ENCODE data around the gene WDR91. TPM values are rescaled to one million over a fixed set of nuclear protein-coding genes. Genes with fewer than 3 reads are reported as not detected.

The WDR91 gene
- total and polyA plus RNA-seq, 2 donors (not counting 1 experiment from before 2014, with no cell fraction given) = 26.7 to 40.7 TPM

- ATAC-seq (ENCODE audit: low read depth) (no peak), DNase-seq (no peak)
- Histone ChIP-seq H3K4me3 (ENCODE audit: control extremely low read depth in 1 of 5, extremely low read depth in 1 of 5, insufficient read depth in 1 of 5, low read depth in 2 of 5, low read length in 4 of 5) (no peak within 1 kb of the TSS), H4K20me1 (ENCODE audit: control insufficient read depth, insufficient read depth, low read length, poor library complexity, severe bottlenecking) (no peaks in the 10 kb centered on the region), H3K4me1 (ENCODE audit: control insufficient read depth in 2 of 2, insufficient read depth in 2 of 2, low read length in 2 of 2) (peaks cover 21 to 29% of the 10 kb centered on the region in 2 donors), H2AFZ (ENCODE audit: insufficient read depth, low read depth, low read length, poor library complexity, severe bottlenecking) (no peak within 1 kb of the TSS), H3K9me3 (ENCODE audit: control extremely low read depth in 1 of 3, control insufficient read depth in 2 of 3, insufficient read depth in 1 of 3, low read length in 2 of 3) (peaks cover 0 to 19% (median 0%) of the 10 kb centered on the region in 3 donors), H3K36me3 (replicated peaks in 1 of 2; ENCODE audit: control extremely low read depth in 1 of 2, control insufficient read depth in 1 of 2, extremely low read depth in 1 of 2, insufficient read depth in 2 of 2, low read length in 1 of 2) (no peaks in the 10 kb centered on the region), H3K4me2 (replicated peaks; ENCODE audit: low read depth, low read length, poor library complexity, severe bottlenecking) (no peak within 1 kb of the TSS), H3K79me2 (ENCODE audit: control insufficient read depth, insufficient read depth, low read length) (no peaks in the 10 kb centered on the region), H3K27me3 (replicated peaks in 1 of 4; ENCODE audit: control extremely low read depth in 1 of 4, control insufficient read depth in 3 of 4, insufficient read depth in 4 of 4, low read length in 3 of 4) (peaks cover 0 to 7% (median 0%) of the 10 kb centered on the region in 4 experiments), H3K27ac (ENCODE audit: low read length in 2 of 2) (no peak within 1 kb of the TSS), H3K9ac (ENCODE audit: low read length) (no peak within 1 kb of the TSS)
- CTCF ChIA-PET = interaction anchor here (0.8 kb wide), 1 partner anchor 679 kb away, joined by 3 read pairs; no protein-coding TSS in a partner anchor
- TF ChIP-seq CTCF (IDR thresholded peaks at IDR 0.05) (no peak), EZH2 (IDR thresholded peaks at IDR 0.05; ENCODE audit: borderline replicate concordance, insufficient read depth, low read depth, low read length, poor library complexity, severe bottlenecking) (no peak)
- no peak within 1 kb of the TSS for H3K27ac Mint-ChIP-seq
- no peaks in the 10 kb centered on the region for H3K9me3 Mint-ChIP-seq (ENCODE audit: insufficient read depth)
- intact Hi-C loops (cut with micrococcal nuclease) = no loop called here
- H3K27me3 Mint-ChIP-seq = peaks cover 14% of the 10 kb centered on the region
- WGBS (ENCODE audit: insufficient coverage) = 97% methylated on average over 22 of the region's 28 CpGs
- no peak within 1 kb of the TSS for H3K4me3 Mint-ChIP-seq
- POLR2A ChIA-PET = no interaction called here
- H3K4me1 Mint-ChIP-seq = peaks cover 19% of the 10 kb centered on the region
These were observed 22.2 kb upstream of the WDR91 start, which contains the start of gene STRA8 for GRCh38 chr7:135233570-135233969. Gene STRA8, plus strand, starts transcription at chr7:135233838. Its CDS starts 6,687 bp downstream, at chr7:135240525.

- Histone ChIP-seq H3K9me3 (ENCODE audit: control extremely low read depth in 1 of 3, control insufficient read depth in 2 of 3, insufficient read depth in 1 of 3, low read length in 2 of 3) (peaks cover 0 to 13% (median 0%) of the 10 kb centered on the region in 3 donors), H3K9ac (ENCODE audit: low read length) (no peak overlapping the region), H3K4me2 (replicated peaks; ENCODE audit: low read depth, low read length, poor library complexity, severe bottlenecking) (no peak overlapping the region), H3K4me3 (ENCODE audit: control extremely low read depth in 1 of 5, extremely low read depth in 1 of 5, insufficient read depth in 1 of 5, low read depth in 2 of 5, low read length in 4 of 5) (no peak overlapping the region), H3K27me3 (replicated peaks in 1 of 4; ENCODE audit: control extremely low read depth in 1 of 4, control insufficient read depth in 3 of 4, insufficient read depth in 4 of 4, low read length in 3 of 4) (peaks cover 0 to under 1% (median 0%) of the 10 kb centered on the region in 4 experiments), H2AFZ (ENCODE audit: insufficient read depth, low read depth, low read length, poor library complexity, severe bottlenecking) (no peak overlapping the region), H3K36me3 (replicated peaks in 1 of 2; ENCODE audit: control extremely low read depth in 1 of 2, control insufficient read depth in 1 of 2, extremely low read depth in 1 of 2, insufficient read depth in 2 of 2, low read length in 1 of 2) (no peaks in the 10 kb centered on the region), H3K27ac (ENCODE audit: low read length in 2 of 2) (no peak overlapping the region), H3K4me1 (ENCODE audit: control insufficient read depth in 2 of 2, insufficient read depth in 2 of 2, low read length in 2 of 2) (peaks cover 14 to 21% of the 10 kb centered on the region in 2 donors), H4K20me1 (ENCODE audit: control insufficient read depth, insufficient read depth, low read length, poor library complexity, severe bottlenecking) (no peaks in the 10 kb centered on the region), H3K79me2 (ENCODE audit: control insufficient read depth, insufficient read depth, low read length) (no peaks in the 10 kb centered on the region)
- Mint-ChIP-seq H3K27me3 (peaks cover 15% of the 10 kb centered on the region), H3K4me3 (no peak overlapping the region), H3K4me1 (peaks cover 16% of the 10 kb centered on the region), H3K27ac (no peak overlapping the region), H3K9me3 (ENCODE audit: insufficient read depth) (no peaks in the 10 kb centered on the region)
- ChIA-PET POLR2A (no interaction called here), CTCF (no interaction called here)
- 93% methylated on average over 12 of the region's 13 CpGs for WGBS (ENCODE audit: insufficient coverage)
- ATAC-seq (ENCODE audit: low read depth) (no peak), DNase-seq (no peak)
- TF ChIP-seq EZH2 (IDR thresholded peaks at IDR 0.05; ENCODE audit: borderline replicate concordance, insufficient read depth, low read depth, low read length, poor library complexity, severe bottlenecking) (no peak), CTCF (IDR thresholded peaks at IDR 0.05) (no peak)
- intact Hi-C loops (cut with micrococcal nuclease) = no loop called here
These were observed 21.4 kb upstream of the WDR91 start for GRCh38 chr7:135232720-135233119.
